ENCODE measurements around the gene CCDC187. TPM values are rescaled to one million over a fixed set of nuclear protein-coding genes. Genes with fewer than 3 reads are reported as not detected.

The CCDC187 gene
- total RNA-seq, 1 experiment from 2014 or later, result not detected

- Histone ChIP-seq H3K27ac (ENCODE audit: low read depth, low read length, poor library complexity, severe bottlenecking) (no peak overlapping the region), H3K27me3 (replicated peaks; ENCODE audit: insufficient read depth, low read depth, low read length, poor library complexity) (no peaks in the 10 kb centered on the region), H3K4me1 (ENCODE audit: insufficient read depth, low read length, poor library complexity, severe bottlenecking) (peaks cover 5% of the 10 kb centered on the region), H3K4me3 (ENCODE audit: low read depth, low read length, poor library complexity, severe bottlenecking) (no peak overlapping the region), H3K9me3 (ENCODE audit: low read depth, low read length, poor library complexity, severe bottlenecking) (no peaks in the 10 kb centered on the region), H3K36me3 (ENCODE audit: insufficient read depth, low read length, poor library complexity, severe bottlenecking) (no peaks in the 10 kb centered on the region)
- ChIA-PET POLR2A (ENCODE audit: low non-redundant PET) (no interaction called here), CTCF (no interaction called here)
- BruUV-seq (replicated peaks), result no TSS peak
- intact Hi-C loops (cut with micrococcal nuclease; ENCODE audit: unreplicated experiment), result no loop called here
- DNase-seq (ENCODE audit: low spot score), result no peak
- no peak for TF ChIP-seq EZH2 (IDR thresholded peaks at IDR 0.05; ENCODE audit: borderline replicate concordance, low read depth, low read length, poor library complexity, severe bottlenecking)
- TF ChIP-seq, protein P1, sequence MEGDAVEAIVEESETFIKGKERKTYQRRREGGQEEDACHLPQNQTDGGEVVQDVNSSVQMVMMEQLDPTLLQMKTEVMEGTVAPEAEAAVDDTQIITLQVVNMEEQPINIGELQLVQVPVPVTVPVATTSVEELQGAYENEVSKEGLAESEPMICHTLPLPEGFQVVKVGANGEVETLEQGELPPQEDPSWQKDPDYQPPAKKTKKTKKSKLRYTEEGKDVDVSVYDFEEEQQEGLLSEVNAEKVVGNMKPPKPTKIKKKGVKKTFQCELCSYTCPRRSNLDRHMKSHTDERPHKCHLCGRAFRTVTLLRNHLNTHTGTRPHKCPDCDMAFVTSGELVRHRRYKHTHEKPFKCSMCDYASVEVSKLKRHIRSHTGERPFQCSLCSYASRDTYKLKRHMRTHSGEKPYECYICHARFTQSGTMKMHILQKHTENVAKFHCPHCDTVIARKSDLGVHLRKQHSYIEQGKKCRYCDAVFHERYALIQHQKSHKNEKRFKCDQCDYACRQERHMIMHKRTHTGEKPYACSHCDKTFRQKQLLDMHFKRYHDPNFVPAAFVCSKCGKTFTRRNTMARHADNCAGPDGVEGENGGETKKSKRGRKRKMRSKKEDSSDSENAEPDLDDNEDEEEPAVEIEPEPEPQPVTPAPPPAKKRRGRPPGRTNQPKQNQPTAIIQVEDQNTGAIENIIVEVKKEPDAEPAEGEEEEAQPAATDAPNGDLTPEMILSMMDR (conservative IDR thresholded peaks at IDR 0.05; ENCODE audit: low read depth, low read length), result no peak
Observed at GRCh38 chr9:136279471-136279870, 24.4 kb downstream of the CCDC187 start.

DNA sequence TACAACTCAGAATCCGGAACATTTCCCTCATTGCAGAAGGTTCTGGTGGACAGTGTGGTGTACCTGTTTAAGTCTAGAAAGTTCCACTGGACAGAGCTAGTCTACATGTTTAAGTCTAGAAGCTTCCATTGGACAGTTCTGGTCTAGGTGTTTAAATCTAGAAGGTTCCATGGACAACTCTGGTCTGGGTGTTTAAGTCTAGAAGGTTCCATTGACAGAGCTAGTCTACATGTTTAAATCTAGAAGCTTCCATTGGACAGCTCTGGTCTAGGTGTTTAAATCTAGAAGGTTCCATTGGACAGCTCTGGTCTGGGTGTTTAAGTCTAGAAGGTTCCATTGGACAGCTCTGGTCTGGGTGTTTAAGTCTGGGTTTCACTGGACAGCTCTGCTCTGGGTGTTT, 25.0 kb downstream of the CCDC187 start:
- intact Hi-C loops (cut with micrococcal nuclease; ENCODE audit: unreplicated experiment), result no loop called here
- H3K9me3 ChIP-seq (ENCODE audit: low read depth, low read length, poor library complexity, severe bottlenecking), result no peaks in the 10 kb centered on the region
- H3K4me1 ChIP-seq (ENCODE audit: insufficient read depth, low read length, poor library complexity, severe bottlenecking), result peaks cover 5% of the 10 kb centered on the region
- no peak for DNase-seq (ENCODE audit: low spot score)
- no TSS peak for BruUV-seq (replicated peaks)
- no peak overlapping the region for H3K27ac ChIP-seq (ENCODE audit: low read depth, low read length, poor library complexity, severe bottlenecking)
- ChIA-PET POLR2A (ENCODE audit: low non-redundant PET) (no interaction called here), CTCF (no interaction called here)
- H3K27me3 ChIP-seq (replicated peaks; ENCODE audit: insufficient read depth, low read depth, low read length, poor library complexity), result no peaks in the 10 kb centered on the region
- no peak overlapping the region for H3K4me3 ChIP-seq (ENCODE audit: low read depth, low read length, poor library complexity, severe bottlenecking)
- no peaks in the 10 kb centered on the region for H3K36me3 ChIP-seq (ENCODE audit: insufficient read depth, low read length, poor library complexity, severe bottlenecking)
- no peak for TF ChIP-seq EZH2 (IDR thresholded peaks at IDR 0.05; ENCODE audit: borderline replicate concordance, low read depth, low read length, poor library complexity, severe bottlenecking)
- TF ChIP-seq, protein P1 (conservative IDR thresholded peaks at IDR 0.05; ENCODE audit: low read depth, low read length), result no peak

DNA sequence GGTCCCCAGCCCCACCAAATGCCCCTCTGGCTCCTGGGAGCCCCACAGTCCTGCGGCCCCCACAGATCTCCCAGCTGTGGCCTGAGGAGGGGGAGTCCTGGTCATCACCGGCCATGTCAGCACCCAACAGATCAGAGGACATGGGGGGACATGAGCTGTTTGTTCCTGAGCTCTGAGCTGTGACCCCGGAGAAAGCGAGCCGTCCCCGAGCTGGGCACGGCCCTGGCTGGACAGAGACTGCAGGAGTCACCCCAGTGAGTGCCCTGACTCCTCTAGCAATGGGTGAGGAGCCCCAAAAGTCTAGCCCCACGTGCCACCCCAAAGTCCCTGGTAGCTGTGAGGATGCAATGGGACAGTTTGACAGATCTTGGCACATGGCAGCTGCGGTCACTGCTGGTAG, 25.7 kb downstream of the CCDC187 start:
- H3K4me1 ChIP-seq (ENCODE audit: insufficient read depth, low read length, poor library complexity, severe bottlenecking), result peaks cover under 1% of the 10 kb centered on the region
- POLR2A ChIA-PET (ENCODE audit: low non-redundant PET), result no interaction called here
- H3K4me3 ChIP-seq (ENCODE audit: low read depth, low read length, poor library complexity, severe bottlenecking), result no peak overlapping the region
- no peak overlapping the region for H3K27ac ChIP-seq (ENCODE audit: low read depth, low read length, poor library complexity, severe bottlenecking)
- no peaks in the 10 kb centered on the region for H3K27me3 ChIP-seq (replicated peaks; ENCODE audit: insufficient read depth, low read depth, low read length, poor library complexity)
- no peaks in the 10 kb centered on the region for H3K36me3 ChIP-seq (ENCODE audit: insufficient read depth, low read length, poor library complexity, severe bottlenecking)
- no peak for TF ChIP-seq EZH2 (IDR thresholded peaks at IDR 0.05; ENCODE audit: borderline replicate concordance, low read depth, low read length, poor library complexity, severe bottlenecking)
- TF ChIP-seq, protein P1 (conservative IDR thresholded peaks at IDR 0.05; ENCODE audit: low read depth, low read length), result no peak
- no peaks in the 10 kb centered on the region for H3K9me3 ChIP-seq (ENCODE audit: low read depth, low read length, poor library complexity, severe bottlenecking)
- intact Hi-C loops (cut with micrococcal nuclease; ENCODE audit: unreplicated experiment), result no loop called here
- CTCF ChIA-PET, result no interaction called here
- DNase-seq (ENCODE audit: low spot score), result no peak
- no TSS peak for BruUV-seq (replicated peaks)
